GM23338 (cell line): ENCODE data around the gene HLA-DMB. TPM values are rescaled to one million over a fixed set of nuclear protein-coding genes. Genes with fewer than 3 reads are reported as not detected.

Experiments
- ATAC-seq: fragments of 200-7000 bp; cut with Tn5 transposase; 3 replicates; pipeline ENCODE4 v1.9.1; 2020
- DNase-seq: peaks from one replicate; pipeline ENCODE4 v3.0.0-alpha.2; 2015; ENCODE audit warnings: low spot score
- H2AFZ ChIP-seq: fragments of 200-600 bp; sonication (generic); 2 replicates; pipeline ENCODE4 v1.8.0; 2016; ENCODE audit warnings: antibody characterized with exemption, mild to moderate bottlenecking, moderate library complexity
- H3F3A ChIP-seq: fragments of 200-600 bp; sonication (generic); replicated peaks from 2 replicates; pipeline ENCODE4 v1.8.0; 2017; ENCODE audit warnings: antibody characterized with exemption, mixed run types, low read depth
- H3K27ac ChIP-seq: fragments of 200-600 bp; sonication (generic); 2 replicates; pipeline ENCODE4 v1.6.1; 2016; ENCODE audit warnings: low read depth
- H3K27me3 ChIP-seq: fragments of 200-600 bp; sonication (generic); 2 replicates; pipeline ENCODE4 v1.8.0; 2016; ENCODE audit warnings: mild to moderate bottlenecking, mixed run types, moderate library complexity; ENCODE audit not compliant: insufficient read depth
- H3K36me3 ChIP-seq: fragments of 200-600 bp; sonication (generic); 2 replicates; pipeline ENCODE4 v1.8.0; 2016; ENCODE audit warnings: mild to moderate bottlenecking; ENCODE audit not compliant: insufficient read depth
- H3K4me1 ChIP-seq: fragments of 200-600 bp; sonication (generic); 2 replicates; pipeline ENCODE4 v1.8.0; 2016; ENCODE audit warnings: mild to moderate bottlenecking, moderate library complexity; ENCODE audit not compliant: insufficient read depth
- H3K4me2 ChIP-seq: fragments of 200-600 bp; sonication (generic); 2 replicates; pipeline ENCODE4 v1.7.1; 2017; ENCODE audit warnings: mixed run types
- H3K4me3 ChIP-seq: fragments of 200-600 bp; sonication (generic); 2 replicates; pipeline ENCODE4 v1.6.1; 2016; ENCODE audit warnings: mixed run types
- H3K79me2 ChIP-seq: fragments of 200-600 bp; sonication (generic); replicated peaks from 2 replicates; pipeline ENCODE4 v1.8.0; 2017; ENCODE audit warnings: mild to moderate bottlenecking; ENCODE audit not compliant: insufficient read depth
- H3K9me2 ChIP-seq: fragments of 200-600 bp; sonication (generic); 2 replicates; pipeline ENCODE4 v1.8.0; 2017; ENCODE audit not compliant: insufficient read depth
- H4K20me1 ChIP-seq: fragments of 200-600 bp; sonication (generic); replicated peaks from 2 replicates; pipeline ENCODE4 v1.8.0; 2017; ENCODE audit warnings: mild to moderate bottlenecking; ENCODE audit not compliant: insufficient read depth
- H3K27ac Mint-ChIP-seq: 2 replicates; pipeline ENCODE4 v1.8.0; 2020; ENCODE audit warnings: inconsistent platforms, mild to moderate bottlenecking, moderate library complexity, mixed read lengths
- H3K27me3 Mint-ChIP-seq: 3 replicates; pipeline ENCODE4 v1.8.0; 2022; ENCODE audit warnings: low read depth, mild to moderate bottlenecking, moderate library complexity, mixed read lengths, inconsistent platforms; ENCODE audit not compliant: insufficient read depth, poor library complexity
- H3K36me3 Mint-ChIP-seq: 3 replicates; pipeline ENCODE4 v1.8.0; 2021; ENCODE audit warnings: low read depth, mild to moderate bottlenecking, inconsistent platforms, moderate library complexity, mixed read lengths
- H3K4me1 Mint-ChIP-seq: 3 replicates; pipeline ENCODE4 v1.8.0; 2020; ENCODE audit warnings: mild to moderate bottlenecking, inconsistent platforms, mixed read lengths
- H3K4me3 Mint-ChIP-seq: 3 replicates; pipeline ENCODE4 v1.8.0; 2021; ENCODE audit warnings: moderate library complexity, mild to moderate bottlenecking, inconsistent platforms, mixed read lengths
- H3K9me3 Mint-ChIP-seq: 3 replicates; pipeline ENCODE4 v1.8.0; 2020; ENCODE audit warnings: moderate library complexity, mild to moderate bottlenecking, inconsistent platforms, mixed read lengths
- ETS1 ChIP-seq: IDR thresholded peaks from 2 replicates; pipeline ENCODE4 v1.6.1; 2016; ENCODE audit warnings: antibody characterized with exemption
- EZH2 ChIP-seq: fragments of 200-600 bp; sonication (generic); IDR thresholded peaks from one replicate; pipeline ENCODE4 v1.8.0; 2017; ENCODE audit warnings: antibody characterized with exemption, mild to moderate bottlenecking, low read depth; ENCODE audit not compliant: unreplicated experiment
- EZH2phosphoT487 ChIP-seq: fragments of 200-600 bp; sonication (generic); IDR thresholded peaks from one replicate; pipeline ENCODE4 v1.8.1; 2018; ENCODE audit warnings: antibody characterized with exemption; ENCODE audit not compliant: unreplicated experiment
- POLR2AphosphoS5 ChIP-seq: IDR thresholded peaks from 2 replicates; pipeline ENCODE4 v1.6.1; 2016; ENCODE audit warnings: antibody characterized with exemption, low read depth
- REST ChIP-seq: IDR thresholded peaks from one replicate; pipeline ENCODE4 v1.6.1; 2018; ENCODE audit warnings: antibody characterized with exemption; ENCODE audit not compliant: unreplicated experiment
- polyA plus RNA-seq: library from polyadenylated mRNA; unstranded; fragments of >200 nt; fragmentation: Nextera tagmentation; extraction: Ambion mirVana; gene quantifications from 2 replicates; pipeline ENCODE4 v1.2.1, GENCODE V29; 2016
- total RNA-seq: library from RNA; depleted of rRNA; stranded (reverse); fragments of >200 nt; shearing (Covaris generic); gene quantifications from 2 replicates; pipeline ENCODE4 v1.2.3, GENCODE V29; 2014
- TF ChIP-seq, protein P1 (sequence below), 2 experiments: fragments of 200-600 bp in 1 of 2; sonication (generic) in 1 of 2; conservative IDR thresholded peaks; 2 replicates each; pipeline versions ENCODE4 v1.5.1 to v1.6.1; 2016 to 2017; ENCODE audit warnings: antibody characterized with exemption in 2 of 2, low read depth in 2 of 2, mild to moderate bottlenecking in 2 of 2, moderate library complexity in 1 of 2

HLA-DMB gene
- total and polyA plus RNA-seq, 2 experiments from 2014 or later: 0.70 to 1.6 TPM

DNA sequence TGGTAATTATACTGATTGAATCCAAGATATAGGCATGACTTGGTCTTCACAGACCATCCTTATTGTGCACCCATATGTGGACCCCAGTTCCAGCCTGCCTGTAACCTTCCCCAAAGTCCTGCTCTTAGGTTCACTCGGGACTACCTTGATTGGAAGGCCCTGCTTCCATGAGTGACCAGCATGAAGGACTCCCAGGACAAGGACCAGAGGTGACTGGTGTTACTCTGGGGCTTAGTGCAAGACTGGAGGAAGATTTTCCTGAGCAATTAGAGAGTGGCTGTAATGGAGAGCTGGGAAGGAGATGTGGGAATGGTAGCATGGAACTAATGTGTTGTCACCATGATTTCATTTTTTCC, 42.6 kb upstream of the HLA-DMB start (continued):
- no peak for TF ChIP-seq REST

- Mint-ChIP-seq H3K9me3 (no peaks in the 10 kb centered on the region; the same call in 2 of the 3 replicates), H3K4me3 (no peak overlapping the region; the same call in 2 of the 3 replicates), H3K36me3 (peaks cover 44% of the 10 kb centered on the region), H3K4me1 (peaks cover 37% of the 10 kb centered on the region), H3K27me3 (peaks cover 28% of the 10 kb centered on the region), H3K27ac (peak overlapping the region; percentile 24; the same call in 1 of the 2 replicates)
- Histone ChIP-seq H2AFZ (no peak overlapping the region), H3K4me1 (peaks cover 7% of the 10 kb centered on the region; the same call in 1 of the 2 replicates), H3K27me3 (no peaks in the 10 kb centered on the region), H4K20me1 (peaks cover 43% of the 10 kb centered on the region), H3K4me3 (no peak overlapping the region), H3K27ac (peak overlapping the region; percentile 76; the same call in 1 of the 2 replicates), H3K4me2 (no peak overlapping the region), H3F3A (peaks cover 68% of the 10 kb centered on the region), H3K36me3 (peaks cover 31% of the 10 kb centered on the region), H3K9me2 (no peaks in the 10 kb centered on the region), H3K79me2 (peaks cover 14% of the 10 kb centered on the region)
- no peak for DNase-seq
- peak; percentile 6; the same call in 2 of the 3 replicates for ATAC-seq
- no peak for TF ChIP-seq ETS1
- no peak for TF ChIP-seq EZH2
- TF ChIP-seq, protein P1, sequence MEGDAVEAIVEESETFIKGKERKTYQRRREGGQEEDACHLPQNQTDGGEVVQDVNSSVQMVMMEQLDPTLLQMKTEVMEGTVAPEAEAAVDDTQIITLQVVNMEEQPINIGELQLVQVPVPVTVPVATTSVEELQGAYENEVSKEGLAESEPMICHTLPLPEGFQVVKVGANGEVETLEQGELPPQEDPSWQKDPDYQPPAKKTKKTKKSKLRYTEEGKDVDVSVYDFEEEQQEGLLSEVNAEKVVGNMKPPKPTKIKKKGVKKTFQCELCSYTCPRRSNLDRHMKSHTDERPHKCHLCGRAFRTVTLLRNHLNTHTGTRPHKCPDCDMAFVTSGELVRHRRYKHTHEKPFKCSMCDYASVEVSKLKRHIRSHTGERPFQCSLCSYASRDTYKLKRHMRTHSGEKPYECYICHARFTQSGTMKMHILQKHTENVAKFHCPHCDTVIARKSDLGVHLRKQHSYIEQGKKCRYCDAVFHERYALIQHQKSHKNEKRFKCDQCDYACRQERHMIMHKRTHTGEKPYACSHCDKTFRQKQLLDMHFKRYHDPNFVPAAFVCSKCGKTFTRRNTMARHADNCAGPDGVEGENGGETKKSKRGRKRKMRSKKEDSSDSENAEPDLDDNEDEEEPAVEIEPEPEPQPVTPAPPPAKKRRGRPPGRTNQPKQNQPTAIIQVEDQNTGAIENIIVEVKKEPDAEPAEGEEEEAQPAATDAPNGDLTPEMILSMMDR (conservative IDR thresholded peaks at IDR 0.05; ENCODE audit: low read depth in 2 of 2): no peak
- no peak for TF ChIP-seq EZH2phosphoT487
- 0 out of 2 replicates have a peak, but pooled peaks have one; percentile 14 for TF ChIP-seq POLR2AphosphoS5
Observed at GRCh38 chr6:32982702-32983492, 42.1 kb upstream of the HLA-DMB start.
